ENCODE data around the gene KIDINS220.

Gene KIDINS220

DNA sequence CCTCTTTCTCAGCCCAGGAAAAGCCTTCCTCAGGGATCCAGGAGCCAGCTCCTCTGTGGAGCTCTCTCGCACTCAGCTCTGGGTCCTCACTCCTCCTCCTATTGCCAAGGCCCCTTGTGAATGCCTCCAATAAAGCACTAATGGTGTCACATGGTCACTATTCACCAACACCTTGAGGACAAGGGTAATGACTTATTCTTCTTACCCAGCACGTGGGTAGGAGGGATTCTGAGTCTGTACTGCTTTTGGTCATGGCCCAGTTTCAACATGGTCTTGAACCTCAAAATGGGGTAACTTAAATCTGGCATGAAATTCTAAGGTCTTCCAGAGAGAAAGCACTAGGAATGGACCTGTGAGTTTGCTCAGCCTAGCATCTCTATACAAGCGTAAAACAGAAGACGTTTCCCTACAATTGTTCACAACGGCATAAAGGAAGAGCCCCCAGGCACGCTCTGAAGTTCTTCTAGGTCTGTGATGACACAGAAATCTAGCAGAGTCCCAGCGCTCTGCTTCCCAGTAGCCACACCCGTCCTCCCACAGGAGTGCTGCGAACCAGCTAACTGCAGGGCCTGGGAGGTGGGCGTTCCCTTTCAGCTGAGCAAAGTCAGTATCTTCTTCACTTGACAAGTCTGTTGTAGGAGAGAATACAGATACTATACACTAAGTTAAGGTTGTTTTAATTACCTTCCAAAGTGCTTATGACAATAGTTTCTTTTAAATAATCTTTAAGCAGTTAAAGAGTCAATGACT, 14.6 kb upstream of the KIDINS220 start:
- DNase-seq (ENCODE audit: low read depth), result peak; percentile 42

DNA sequence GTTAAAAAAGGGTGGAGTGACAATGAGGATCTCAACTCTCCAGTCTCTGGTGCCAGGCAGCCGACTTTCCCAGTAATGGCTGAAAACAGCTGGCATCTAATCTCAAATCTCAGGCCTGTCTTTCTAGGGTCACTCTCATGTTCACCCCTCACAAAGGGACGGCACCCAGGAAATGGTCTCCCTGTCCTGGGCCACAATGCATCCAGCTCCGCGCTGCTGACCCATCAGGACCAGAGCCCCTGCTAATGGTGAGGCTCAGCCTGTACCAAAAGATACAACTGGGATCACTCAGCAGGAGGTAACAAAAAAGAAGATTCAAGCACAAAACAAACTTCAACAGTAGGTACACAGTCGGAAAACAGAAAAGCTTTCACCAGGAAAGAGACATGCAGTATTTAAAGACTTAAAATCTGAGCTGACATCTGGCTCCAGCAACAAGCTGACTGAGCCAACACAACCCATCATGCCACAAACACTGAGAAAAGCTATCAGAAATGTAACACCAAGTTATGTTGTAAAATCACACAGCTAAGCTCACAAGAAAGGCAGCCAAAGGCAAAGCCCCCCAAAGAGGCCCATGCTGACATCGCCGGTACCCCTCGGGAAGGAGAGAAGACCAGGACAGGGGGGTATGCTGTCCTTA, 13.6 kb upstream of the KIDINS220 start:
- no peak for DNase-seq (ENCODE audit: low read depth)

DNA sequence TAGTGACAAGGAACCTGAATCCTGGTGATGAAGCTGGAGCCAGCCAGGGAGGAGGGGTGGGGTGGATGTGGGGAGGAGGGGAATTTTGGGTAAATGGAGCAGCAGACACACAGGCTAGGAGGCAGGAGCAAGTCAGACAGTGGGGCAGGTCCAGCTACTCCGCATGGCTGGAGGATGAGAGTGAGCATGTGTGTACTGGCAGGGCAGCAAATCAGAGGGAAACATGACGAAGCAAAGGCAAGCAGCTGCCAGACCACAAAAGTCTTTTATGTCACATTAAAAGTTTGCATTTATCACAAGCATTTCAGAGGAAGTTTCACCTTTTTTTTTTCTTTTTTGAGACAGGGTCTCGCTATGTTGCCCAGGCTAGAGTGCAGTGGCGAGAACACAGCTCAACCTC, 11.9 kb upstream of the KIDINS220 start:
- DNase-seq (ENCODE audit: low read depth), result peak; percentile 55

DNA sequence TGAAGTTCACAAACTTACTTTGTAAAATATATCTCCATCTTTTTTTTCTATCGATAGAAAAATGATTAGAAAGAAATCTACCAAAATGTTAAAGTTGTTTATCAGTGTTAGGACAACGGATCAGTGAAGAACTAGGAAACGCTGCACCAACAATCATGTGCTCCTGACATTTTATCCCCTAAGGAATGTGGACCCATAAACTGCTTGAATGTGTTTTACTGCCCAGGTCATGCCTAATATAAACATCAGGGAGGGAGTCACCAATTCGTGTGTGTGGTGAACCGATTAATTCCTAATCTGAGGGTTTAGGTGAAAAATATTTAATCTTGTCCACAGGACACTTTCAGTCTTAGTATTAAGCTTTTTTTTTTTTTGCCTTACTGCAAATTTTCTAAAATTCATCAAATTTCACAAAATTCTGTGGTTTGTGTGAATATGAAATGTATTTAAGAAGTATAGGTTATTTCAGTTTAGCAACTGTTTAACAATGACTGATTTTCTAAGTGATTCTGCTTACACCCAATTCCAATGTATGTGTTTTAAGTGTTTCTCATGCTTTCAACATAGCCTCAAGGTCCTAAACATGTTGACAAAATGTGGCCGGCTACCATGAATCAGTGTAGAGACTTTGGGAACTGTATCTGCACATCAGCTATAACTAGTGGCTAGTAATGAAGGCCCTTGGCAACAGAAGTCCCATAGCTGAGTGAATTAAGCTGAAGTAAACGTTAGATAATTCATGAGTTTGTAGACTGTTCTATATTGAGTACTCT, 11.1 kb upstream of the KIDINS220 start:
- no peak for DNase-seq (ENCODE audit: low read depth)

DNA sequence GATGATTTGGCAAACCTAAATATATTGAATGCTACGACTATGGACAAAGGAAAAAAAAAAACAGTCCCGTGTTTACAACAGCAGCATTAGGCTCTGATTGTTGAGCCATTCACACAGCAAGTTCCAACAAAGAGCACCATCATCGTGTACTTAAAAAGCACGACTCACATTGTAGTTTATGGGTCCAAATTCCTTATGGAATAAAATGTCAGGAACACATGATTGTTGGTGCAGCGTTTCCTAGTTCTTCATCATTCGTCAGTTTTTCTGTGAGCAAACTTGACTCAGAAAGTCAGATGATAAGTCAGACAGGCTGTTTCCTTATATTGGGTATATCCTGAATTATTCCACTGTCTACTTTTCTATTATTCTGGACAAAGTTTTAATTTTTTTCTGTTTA, 10.0 kb upstream of the KIDINS220 start:
- peak; percentile 53 for DNase-seq (ENCODE audit: low read depth)

DNA sequence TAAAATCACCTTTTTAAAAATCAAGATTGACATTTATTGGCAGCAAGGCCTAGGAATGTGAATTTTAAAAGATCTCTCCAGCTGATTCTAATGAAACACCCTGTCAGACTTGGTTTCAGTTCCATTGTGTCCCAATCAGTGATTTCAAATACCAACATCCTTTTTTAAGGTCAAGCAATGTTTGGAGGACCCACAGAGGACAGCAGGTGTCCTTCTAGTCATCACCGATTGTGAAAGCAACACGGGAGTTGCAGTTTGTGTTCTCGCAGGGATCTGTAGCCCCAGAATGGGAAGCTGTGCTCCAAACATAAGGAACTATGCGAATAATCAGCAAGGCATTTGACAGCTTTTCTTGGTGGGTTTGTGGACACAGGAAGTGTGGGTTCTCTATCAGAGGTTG, 4.5 kb upstream of the KIDINS220 start:
- no peak for DNase-seq (ENCODE audit: low read depth)

DNA sequence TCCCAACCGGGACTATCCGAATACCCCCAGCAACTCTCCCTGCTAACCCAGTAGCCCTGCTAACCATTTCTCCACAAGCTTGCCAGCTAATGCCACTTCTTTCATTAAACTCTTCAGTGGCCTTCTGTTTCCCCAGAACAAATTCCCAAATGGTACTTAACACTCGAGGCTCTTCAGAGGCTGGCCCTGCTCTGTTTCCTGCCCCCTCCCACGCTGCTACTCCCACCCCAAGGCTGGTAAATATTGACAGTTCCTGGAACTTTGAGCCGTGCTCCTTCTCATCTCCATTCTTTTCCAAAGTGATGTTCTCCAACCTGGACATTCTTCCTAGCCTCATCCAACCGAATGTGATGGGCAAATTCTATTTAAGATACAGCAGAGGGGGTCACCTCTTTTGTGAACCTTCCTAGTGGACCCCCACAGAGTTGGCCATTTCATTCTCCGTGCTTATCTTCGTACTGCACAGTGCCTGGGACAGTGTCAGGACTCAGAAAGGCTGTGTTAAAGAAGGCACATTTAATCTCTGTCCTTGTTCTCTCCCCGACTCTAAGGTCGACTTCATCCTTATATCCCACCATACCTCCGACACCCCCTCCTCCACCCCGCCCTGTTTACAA, 3.2 kb upstream of the KIDINS220 start:
- no peak for DNase-seq (ENCODE audit: low read depth)

DNA sequence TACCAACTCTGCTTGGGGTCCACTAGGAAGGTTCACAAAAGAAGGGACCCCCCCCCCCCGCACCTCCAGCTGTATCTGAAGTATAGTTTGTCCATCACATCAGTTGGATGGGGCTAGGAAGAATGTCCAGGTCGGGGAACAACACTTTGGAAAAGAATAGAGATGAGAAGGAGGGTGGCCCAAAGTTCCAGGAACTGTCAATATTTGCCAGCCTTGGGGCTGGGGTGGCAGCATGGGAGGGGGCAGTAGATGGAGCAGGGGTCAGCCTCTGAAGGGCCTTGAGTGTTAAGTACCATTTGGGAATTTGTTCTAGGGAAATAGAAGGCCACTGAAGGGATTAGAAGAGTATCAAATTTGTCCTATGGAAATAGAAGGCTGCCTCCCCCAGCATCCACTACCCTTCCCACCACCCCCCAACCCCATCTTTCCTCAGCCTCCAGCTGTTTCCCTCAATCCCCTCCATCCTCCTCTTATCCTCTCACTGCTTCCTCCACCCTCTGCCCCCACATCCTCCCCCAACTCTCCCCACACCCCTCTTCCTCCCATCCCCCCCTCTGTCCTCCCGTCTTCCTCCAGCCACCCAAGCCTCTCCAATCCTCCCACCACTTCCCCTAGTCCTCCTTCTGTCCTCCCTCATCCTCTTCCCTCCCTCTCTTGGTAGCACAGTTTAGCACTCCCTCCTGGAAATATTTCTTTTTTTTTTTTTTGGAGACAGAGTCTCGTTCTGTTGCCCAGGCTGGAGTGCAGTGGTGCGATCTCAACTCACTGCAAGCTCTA, 2.0 kb upstream of the KIDINS220 start:
- DNase-seq (ENCODE audit: low read depth), result no peak

DNA sequence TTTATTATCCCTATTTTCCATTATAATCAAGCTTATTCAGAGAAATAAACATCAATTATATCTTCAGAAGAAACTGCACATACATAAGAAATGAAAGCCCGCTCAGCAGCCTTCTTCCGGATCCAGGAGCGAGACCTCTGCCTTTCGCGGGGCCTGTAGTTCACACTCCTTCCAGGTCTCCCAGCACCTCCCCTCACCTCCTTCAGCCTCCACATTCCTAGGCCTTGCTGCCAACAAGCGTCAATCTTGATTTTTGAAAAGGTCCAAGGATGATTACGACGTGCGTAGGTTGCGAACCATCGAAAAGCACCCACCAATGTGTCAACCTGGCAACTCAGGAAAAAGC, 355 bp upstream of the KIDINS220 start:
- no peak for DNase-seq (ENCODE audit: low read depth)

DNA sequence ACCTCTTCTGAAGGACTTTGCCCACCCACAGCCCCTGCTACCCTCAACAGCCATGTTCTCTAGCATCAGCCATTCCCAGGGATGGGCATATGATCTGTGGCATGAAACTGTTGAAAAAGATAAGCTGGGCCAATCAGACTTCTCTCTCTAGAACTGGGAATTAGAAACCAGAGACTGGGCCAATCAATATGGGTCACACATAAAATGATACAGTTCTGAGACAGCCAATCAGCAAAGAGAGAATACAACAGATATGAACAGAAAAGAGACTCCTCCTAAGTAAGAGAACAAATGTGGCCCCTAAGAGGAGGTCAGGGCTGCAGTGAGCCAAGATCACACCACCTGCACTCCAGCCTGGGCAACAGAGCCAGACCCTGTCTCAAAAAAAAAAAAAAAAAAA, 2.1 kb downstream of the KIDINS220 start:
- DNase-seq (ENCODE audit: low read depth), result no peak

DNA sequence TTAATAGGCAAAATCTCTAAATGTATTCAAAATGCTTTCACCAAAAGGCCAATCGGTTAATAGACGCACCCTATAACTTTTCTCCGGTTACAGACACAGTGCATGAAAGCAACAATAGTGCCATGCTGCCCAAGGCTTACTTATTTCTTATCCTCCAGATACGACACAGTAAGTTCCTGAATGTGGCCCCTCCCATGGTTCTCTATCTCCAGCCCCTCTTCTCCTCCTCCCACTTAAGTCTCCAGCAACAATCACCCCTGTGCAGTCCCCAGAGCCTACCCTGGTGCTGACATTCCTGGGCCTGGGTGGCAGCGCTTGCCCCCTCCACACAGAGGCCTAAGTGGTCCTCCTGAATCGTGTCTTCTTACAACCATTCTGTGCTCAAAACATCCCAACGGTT, 3.6 kb downstream of the KIDINS220 start:
- DNase-seq (ENCODE audit: low read depth), result no peak

DNA sequence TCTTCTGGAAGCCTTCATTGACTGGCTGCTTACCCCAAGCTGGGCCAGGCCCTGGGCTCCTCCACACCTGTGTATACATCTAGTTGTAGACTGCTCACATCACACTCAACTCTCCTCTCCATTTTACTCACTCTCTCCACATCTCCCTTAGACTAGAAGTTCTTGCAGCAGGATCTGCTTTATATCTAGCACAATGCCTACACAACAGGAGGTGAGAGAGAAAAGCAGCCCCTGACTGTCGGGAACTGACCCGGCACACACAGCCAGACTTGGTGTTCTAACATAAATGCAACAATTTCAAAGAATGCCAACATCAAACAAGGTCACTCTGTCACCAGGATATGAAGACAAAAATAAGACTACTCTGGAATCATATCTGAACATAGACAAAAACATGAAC, 5.9 kb downstream of the KIDINS220 start:
- no peak for DNase-seq (ENCODE audit: low read depth)

DNA sequence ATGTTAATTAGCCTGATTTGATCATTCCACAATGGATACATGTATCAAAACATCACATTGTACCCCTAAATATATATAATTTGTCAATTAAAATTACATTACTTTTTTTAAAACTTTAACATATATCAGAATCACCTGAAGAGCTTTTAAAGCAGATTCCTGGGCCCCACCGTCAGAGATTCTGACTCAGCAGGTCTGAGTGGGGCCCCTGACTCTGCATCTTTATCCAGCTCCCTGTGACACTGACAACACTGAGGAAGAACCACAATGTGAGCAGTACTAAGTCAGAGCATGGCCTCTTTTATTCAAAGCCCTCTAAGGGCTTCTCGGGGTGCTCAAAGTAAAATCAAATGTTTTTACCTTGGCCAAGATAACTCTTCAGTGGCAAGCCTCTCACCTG, 9.7 kb downstream of the KIDINS220 start:
- no peak for DNase-seq (ENCODE audit: low read depth)

DNA sequence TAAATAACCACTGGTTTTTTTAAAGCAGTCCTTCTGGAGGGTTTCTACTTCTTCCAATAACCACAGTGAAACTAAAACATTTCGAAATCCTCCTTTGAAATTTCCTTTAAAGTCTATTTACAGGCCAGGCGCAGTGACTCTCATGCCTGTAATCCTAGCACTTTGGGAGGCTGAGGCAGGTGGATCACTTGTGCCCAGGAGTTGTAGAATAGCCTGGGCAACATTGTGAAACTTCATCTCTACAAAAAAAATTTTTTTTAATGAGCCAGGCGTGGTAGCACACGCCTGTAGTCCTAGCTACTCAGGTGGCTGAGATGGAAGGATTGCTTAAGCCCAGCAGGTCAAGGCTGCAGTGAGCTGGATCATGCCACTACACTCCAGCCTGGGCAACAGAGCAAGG, 15.2 kb downstream of the KIDINS220 start:
- peak; percentile 48 for DNase-seq (ENCODE audit: low read depth)

DNA sequence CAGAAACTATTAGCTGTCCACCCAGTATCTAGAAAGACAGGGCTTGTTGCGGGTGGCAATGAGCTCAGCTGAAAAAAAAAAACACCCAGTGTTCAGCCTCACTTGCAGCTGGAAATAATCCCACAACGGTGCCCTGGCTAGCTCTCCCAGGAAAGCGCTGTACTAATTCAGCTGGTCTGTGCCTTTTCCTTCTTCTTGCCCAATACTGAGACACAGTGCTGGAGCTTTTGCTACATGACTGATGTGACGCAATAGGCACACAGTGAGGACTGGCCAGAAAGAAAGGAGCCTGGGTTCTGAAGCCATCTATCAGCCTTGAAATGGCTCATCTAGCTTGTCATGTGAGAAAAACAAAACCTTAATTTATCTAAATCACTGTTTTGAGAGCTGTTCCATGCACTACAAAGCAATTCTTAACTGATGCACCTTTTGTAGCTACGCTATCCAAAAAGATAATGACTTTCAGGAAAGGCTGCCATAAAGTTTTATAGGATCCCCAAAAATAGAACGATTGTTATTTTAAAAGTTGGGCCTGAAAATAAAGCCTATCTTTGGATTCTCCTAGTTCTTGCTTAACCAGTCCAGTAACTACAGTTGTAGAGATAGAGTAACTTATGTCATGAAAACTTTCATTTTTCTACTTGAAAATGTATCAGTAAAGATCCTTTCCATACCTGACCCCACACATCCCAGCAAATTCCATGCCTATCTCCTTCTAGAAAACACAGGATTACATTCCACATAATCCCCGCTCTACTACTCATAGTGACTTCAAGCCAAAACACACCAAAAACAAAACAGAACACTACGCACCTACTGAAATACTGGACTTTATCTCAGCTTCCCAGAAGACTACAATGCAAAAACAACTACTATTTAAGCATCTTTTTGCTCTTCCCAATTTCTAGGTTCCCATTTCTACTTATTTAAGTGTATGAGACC, 15.9 kb downstream of the KIDINS220 start:
- DNase-seq (ENCODE audit: low read depth), result peak; percentile 96

DNA sequence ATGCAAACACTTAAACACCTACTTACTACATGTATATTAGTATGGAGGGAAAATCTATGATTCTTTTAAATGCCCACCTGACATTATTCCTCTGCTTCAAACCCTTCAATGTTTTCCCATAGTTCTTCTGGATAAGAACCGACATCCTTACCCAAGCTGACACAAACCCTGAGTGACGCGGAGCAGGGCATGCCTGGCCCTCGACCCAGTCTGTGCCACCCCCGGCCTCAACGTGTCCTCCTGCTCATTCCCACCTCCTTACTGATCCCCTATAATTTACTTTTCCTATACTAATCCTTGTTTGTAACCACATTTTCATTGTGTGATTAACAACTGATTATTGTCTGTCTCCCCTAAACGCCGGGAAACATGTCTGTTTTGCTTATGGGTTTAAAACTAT, 17.5 kb downstream of the KIDINS220 start:
- DNase-seq (ENCODE audit: low read depth), result no peak

DNA sequence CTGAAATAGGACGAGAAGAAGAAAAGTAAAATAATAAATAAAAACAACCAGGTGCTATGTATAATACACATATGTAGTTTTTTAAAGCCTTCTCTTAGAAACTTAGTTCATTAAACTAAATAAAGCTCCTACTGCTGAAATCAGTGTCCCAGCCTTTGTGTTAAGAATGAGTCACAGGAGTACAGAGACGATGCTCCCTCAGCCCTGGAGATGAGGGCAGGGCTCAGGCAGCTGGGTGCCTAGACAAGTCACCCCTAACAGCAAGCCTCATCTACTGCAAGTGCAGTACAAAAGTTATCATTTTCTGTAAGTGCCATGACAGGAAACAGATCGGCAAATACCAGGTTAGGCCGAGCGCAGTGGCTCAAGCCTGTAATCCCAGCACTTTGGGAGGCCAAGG, 18.2 kb downstream of the KIDINS220 start:
- DNase-seq (ENCODE audit: low read depth), result no peak

DNA sequence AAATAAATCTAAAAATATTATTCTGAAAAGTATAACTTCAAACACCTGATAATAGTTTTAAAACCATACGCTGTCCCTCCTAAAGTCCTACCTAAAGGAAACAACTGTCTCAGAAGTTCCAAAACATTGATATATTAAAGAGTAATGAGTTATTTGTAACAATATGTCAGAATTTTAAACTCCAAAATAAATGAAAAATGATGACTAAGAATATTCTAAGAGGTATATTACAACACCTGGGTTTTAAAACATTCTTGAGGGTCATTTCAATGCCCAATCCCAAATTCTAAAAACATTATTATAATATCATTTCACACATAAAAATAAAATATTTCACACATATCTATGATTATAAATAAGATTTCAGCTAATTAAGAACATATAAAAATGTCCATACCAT, 20.2 kb downstream of the KIDINS220 start:
- DNase-seq (ENCODE audit: low read depth), result no peak

DNA sequence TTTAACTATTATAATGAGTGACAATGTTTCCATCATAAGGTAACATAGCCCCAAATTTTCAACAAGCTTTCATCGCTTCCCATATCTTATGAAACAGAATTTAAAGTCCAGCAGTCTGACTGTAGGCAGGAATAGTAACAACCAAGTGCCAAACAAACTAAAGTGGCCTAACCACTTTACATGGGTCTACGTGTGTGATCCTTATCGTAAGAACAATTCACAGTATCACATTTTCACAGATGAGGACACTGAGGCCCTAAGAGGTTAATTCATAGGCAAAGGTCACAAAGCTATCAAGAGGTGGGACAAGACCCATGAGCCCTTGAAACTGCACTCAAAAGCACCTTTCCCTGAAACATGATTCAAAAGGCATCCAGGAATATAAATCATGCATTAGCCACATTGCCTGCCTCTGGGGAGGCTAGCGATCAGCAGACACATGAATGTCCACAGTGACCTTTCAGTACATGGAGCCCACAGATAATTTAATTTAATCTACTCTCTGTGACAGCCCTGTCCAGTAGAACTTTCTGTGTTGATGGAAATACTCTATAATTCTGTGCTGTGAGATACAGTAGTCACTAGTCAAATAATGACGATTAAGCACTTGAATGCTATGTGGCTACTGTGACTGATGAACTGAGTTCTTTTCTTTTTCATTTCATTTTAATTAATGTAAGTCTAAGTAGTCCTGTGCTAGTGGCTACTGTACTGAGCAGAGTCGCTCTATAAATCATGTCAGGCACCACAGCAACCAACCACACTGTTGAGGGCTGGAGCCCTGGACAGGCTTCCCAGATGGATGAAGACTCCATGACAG, 30.3 kb downstream of the KIDINS220 start:
- DNase-seq (ENCODE audit: low read depth), result no peak

Measured in amniotic epithelial cell (primary cell).